Measurements from ENCODE around the gene LYRM2.

The LYRM2 gene

GRCh38 chr6:89660981-89661380, 22.4 kb upstream of the LYRM2 start:
- no peaks in the 10 kb centered on the region for H3K4me1 Mint-ChIP-seq
- peaks cover 69% of the 10 kb centered on the region for H3K36me3 Mint-ChIP-seq (ENCODE audit: low read depth)
- no peak overlapping the region for H3K27ac Mint-ChIP-seq
- TF ChIP-seq CTCF (IDR thresholded peaks at IDR 0.05; ENCODE audit: unreplicated experiment in 3 of 3), result no peak
- no peaks in the 10 kb centered on the region for H3K9me3 Mint-ChIP-seq
- no peaks in the 10 kb centered on the region for H3K27me3 Mint-ChIP-seq (ENCODE audit: low read depth)
- no peak overlapping the region for H3K4me3 Mint-ChIP-seq

GRCh38 chr6:89657445-89658158, 19.1 kb upstream of the LYRM2 start:
- H3K4me3 Mint-ChIP-seq, result no peak overlapping the region
- no peak overlapping the region for H3K27ac Mint-ChIP-seq
- H3K9me3 Mint-ChIP-seq, result no peaks in the 10 kb centered on the region
- H3K36me3 Mint-ChIP-seq (ENCODE audit: low read depth), result peaks cover 65% of the 10 kb centered on the region
- no peaks in the 10 kb centered on the region for H3K27me3 Mint-ChIP-seq (ENCODE audit: low read depth)
- no peak for TF ChIP-seq CTCF (IDR thresholded peaks at IDR 0.05; ENCODE audit: unreplicated experiment in 3 of 3)
- H3K4me1 Mint-ChIP-seq, result no peaks in the 10 kb centered on the region

GRCh38 chr6:89655122-89655521, 16.6 kb upstream of the LYRM2 start:
- Mint-ChIP-seq H3K4me3 (no peak overlapping the region), H3K27me3 (ENCODE audit: low read depth) (no peaks in the 10 kb centered on the region), H3K9me3 (no peaks in the 10 kb centered on the region), H3K36me3 (ENCODE audit: low read depth) (peaks cover 64% of the 10 kb centered on the region), H3K4me1 (no peaks in the 10 kb centered on the region), H3K27ac (no peak overlapping the region)
- no peak for TF ChIP-seq CTCF (IDR thresholded peaks at IDR 0.05; ENCODE audit: unreplicated experiment in 3 of 3)

DNA sequence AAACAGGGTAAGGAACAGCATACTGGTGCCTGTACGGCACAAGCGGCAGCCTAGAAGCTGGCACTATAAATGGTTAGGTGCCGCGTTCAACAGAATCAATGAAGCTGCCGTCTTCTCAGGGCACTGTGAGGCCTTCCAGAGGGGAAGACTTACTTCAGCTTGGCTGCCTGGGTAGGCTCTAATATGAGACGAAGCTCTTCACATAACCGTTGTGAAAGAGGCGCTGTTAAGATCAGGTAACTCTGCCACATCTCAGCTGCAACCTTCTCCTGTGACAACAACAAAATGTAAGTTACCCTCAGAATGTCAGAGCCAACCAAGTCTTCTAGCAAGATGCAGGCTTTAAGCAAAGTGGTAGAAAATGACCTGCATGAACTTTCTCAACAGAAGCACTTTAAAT, 12.0 kb upstream of the LYRM2 start:
- Mint-ChIP-seq H3K9me3 (no peaks in the 10 kb centered on the region), H3K4me3 (no peak overlapping the region), H3K27ac (no peak overlapping the region), H3K36me3 (ENCODE audit: low read depth) (peaks cover 55% of the 10 kb centered on the region), H3K27me3 (ENCODE audit: low read depth) (no peaks in the 10 kb centered on the region), H3K4me1 (no peaks in the 10 kb centered on the region)
- TF ChIP-seq CTCF (IDR thresholded peaks at IDR 0.05; ENCODE audit: unreplicated experiment in 3 of 3), result no peak

DNA sequence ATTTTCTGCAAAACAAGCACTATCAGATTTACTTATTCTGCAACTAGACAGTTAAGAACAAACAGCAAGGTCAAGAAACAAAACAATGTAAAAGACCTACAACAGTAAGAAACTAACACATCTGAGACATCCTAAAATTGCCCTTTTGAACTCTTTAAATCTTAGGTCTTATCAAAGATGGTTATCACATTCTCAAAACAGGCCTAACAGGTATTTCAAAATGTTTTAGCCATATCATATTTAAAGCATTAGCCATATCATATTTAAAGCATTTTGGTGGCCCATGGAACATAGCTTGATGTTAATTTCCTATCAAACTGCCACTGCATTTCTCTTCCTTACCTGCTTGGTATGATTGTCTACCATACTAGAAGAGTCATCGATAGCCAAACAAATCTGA, 11.1 kb upstream of the LYRM2 start:
- H3K9me3 Mint-ChIP-seq, result no peaks in the 10 kb centered on the region
- H3K4me1 Mint-ChIP-seq, result no peaks in the 10 kb centered on the region
- H3K27ac Mint-ChIP-seq, result no peak overlapping the region
- TF ChIP-seq CTCF (IDR thresholded peaks at IDR 0.05; ENCODE audit: unreplicated experiment in 3 of 3), result no peak
- H3K4me3 Mint-ChIP-seq, result no peak overlapping the region
- H3K36me3 Mint-ChIP-seq (ENCODE audit: low read depth), result peaks cover 57% of the 10 kb centered on the region
- H3K27me3 Mint-ChIP-seq (ENCODE audit: low read depth), result no peaks in the 10 kb centered on the region

- no peak for TF ChIP-seq CTCF (IDR thresholded peaks at IDR 0.05; ENCODE audit: unreplicated experiment in 3 of 3)
- no peak overlapping the region for H3K27ac Mint-ChIP-seq
- no peaks in the 10 kb centered on the region for H3K9me3 Mint-ChIP-seq
- no peaks in the 10 kb centered on the region for H3K4me1 Mint-ChIP-seq
- H3K27me3 Mint-ChIP-seq (ENCODE audit: low read depth), result no peaks in the 10 kb centered on the region
- H3K4me3 Mint-ChIP-seq, result no peak overlapping the region
- peaks cover 45% of the 10 kb centered on the region for H3K36me3 Mint-ChIP-seq (ENCODE audit: low read depth)
Observed at GRCh38 chr6:89644864-89645263, 6.3 kb upstream of the LYRM2 start.

Data from nephron (organoid).